ENCODE measurements around the gene ODF4.
"Not testable (repeated sequence)": the region's sequence is repeated elsewhere in the genome, so short reads cannot be mapped to it uniquely, and the experiment has no call there.

ODF4 gene

DNA sequence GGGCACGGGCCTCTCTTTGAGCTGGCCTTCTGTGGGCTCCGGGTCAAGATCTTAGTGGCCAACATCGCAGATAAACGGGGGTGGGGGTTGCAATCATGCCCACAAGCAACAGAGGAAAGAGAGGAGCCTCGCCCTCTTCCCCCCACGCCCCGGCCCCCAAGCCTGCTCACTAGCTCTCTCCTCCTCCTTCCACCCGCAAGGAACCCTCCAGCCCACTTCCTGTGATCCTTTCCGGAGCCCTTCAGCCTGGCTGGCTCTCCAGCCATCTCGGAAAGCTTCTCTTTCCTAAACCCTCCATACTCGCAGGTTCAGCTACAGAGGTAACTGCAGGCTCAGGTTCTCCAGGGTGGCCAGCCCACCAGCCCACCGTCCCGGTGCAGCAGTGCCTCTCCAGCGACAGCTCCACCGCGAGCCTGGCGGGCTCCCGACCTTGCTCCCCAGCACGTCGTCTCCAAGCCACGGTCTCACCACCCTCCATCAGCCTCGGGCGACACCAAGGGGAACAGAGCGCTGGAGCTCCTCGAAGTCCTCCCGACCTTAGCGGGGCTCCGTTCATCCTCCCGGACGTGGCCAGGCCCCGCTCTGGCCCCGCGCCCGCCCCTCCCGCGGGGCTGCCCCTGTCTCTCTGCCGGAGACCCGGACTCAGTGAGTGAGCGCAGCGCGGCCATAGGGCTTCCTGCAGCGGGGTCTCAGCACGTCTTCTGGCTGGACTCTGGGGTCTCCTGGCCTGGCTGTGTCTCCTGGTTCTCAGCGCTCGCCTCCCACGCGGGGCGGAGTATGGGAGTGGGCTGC, 12.9 kb upstream of the ODF4 start:
- peak; percentile 83 for DNase-seq

DNA sequence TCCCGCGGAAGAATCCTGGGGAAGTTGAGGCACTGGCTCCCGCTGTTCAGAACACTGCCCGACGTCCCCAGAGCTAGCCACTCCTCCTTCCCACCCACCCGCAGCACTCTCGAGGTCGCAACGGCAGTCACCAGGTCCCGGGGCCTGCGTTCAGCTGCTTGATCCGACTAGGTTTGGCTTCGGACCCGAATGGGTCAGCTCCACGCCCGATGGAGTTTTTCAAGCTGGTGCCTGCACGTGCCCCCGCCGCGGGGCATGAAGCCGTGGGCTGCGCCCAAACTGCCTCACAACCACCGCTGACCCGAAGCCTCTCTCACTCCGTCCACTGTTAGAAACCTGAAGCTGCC, 12.4 kb upstream of the ODF4 start:
- DNase-seq, result no peak

DNA sequence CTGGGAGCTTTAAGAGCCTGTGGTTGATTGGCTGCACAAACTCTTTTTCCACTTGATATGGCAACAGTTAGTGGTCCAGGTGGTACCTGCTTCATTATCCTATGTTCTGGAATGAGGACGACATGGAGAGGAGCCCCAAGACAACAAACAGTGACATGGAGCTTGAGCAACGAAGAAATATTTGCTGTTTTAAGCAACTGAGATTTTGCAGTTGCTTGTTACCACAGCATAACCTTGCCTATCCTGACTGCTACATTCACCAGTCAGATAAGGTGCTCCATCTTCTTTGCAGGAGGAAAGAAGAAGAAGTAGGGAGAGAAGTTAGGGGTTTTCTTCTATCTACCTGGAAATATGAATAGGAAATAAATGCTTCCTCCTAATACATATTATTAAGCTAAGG, 7.5 kb upstream of the ODF4 start:
- DNase-seq, result no peak

DNA sequence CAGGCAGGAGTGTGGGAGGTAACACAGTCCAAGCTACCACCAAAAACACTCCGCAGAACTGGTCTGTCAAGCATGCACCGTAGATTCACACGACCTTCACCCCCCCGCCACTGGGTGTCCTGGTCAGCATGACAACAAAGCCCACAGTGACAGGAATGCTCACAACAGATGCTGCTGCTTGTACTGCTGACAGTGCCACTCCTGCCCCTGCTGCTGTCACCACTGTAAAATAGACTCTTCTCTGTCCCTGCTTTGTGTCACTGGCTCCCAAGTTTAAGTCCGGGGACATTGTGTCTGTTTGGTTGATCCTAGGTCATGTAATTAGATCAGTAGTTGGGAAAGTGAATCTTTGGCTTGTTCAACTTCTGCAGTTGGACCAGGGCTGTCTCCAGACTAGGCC, 7.0 kb upstream of the ODF4 start:
- DNase-seq, result peak; percentile 21

DNA sequence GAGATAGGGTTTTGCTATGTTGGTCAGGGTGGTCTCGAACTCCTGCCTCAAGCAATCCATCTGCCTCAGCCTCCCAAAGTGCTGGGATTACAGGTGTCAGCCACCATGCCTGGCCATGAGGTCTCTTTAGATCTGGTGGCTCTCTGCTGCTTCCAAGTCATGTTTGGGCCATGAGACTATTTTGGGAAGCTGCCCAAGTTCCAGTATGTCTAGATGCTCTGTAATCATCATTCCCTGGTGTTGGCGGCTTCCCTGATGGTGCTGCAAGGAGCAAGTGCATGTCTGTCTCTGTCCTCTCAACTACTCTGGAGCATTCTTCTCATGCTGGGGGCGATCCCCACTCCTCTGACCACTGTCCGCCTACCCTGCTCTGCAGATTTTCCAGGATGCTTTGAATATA, 6.4 kb upstream of the ODF4 start:
- no peak for DNase-seq

DNA sequence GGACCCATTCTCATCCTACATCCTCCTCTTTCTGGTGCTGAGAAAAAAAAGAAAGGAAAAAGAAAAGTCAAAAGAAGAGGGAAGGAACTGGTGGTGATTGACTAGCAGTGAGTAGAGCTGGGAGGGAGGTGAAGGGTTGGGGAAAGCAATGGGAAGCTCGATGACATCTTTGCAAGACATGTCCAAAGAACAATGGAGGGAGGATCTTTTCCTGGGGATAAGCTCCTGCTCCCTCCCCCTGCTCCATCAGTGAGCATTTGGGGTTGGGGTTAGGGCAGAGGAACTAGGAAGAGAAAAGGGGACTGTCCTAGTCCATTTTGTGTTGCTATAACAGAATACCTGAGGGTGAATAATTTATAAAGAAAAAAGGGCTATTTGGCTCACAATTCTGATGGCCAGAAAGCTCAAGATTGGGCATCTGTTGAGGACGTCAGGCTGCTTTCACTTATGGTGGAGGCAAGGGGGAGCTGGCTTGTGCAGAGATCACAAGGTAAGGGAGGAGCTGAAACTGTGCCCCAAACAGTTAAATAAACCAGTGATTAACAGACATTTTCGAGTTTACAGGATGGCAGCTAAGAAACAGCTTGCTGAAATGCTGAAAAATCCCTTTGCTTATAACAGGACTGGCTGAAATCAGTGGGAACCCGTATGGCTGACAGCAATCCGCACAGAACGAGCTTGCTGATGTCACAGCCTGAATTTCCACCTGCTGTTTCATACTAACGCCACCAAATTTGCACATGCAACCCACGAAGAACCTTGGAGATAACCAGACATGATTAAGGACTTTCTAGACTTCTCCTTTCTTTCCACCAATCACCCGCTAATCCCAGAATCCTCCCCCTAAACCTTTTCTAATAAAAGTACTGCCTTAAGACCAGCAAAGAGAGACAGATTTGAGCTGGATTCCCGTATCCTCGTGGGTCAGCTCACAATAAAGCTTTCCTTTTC, 1.6 kb upstream of the ODF4 start:
- no peak for DNase-seq

DNA sequence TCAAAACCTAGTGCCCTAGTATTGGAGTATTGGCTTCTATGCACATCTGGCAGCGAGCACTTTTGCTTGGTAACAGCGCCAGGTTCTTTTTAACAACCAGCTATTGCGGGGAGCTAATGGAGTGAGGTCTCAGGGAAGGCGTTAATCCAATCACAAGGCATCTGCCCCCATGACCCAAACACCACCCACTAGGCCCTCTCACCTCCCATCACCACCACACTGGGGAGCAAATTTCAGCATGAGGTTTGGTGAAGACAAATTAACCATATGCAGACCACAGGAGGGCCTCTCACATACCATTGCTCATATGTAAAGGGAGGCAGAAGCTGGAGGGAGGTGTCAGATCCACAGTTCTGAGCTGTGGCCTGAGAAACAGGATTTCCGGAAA, 893 bp upstream of the ODF4 start:
- no peak for DNase-seq

DNA sequence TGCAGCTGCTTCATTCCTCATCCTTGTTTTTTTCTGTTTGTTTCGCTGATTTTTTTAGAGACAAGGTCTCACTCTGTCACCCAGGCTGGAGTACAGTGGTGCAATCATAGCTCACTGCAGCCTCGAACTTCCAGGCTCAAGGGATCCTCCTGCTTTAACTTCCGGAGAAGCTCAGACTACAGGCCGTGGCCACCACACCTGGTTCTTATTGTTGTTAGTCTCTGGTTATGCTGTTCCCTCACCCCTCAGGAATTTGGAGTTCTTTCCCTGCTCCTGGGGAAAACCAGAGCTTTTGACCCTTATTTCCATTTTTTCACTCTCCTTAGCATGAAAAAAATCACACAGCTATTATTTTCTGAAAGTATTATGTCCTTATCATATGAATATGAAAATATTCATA, 1.8 kb downstream of the ODF4 start:
- no peak for DNase-seq

DNA sequence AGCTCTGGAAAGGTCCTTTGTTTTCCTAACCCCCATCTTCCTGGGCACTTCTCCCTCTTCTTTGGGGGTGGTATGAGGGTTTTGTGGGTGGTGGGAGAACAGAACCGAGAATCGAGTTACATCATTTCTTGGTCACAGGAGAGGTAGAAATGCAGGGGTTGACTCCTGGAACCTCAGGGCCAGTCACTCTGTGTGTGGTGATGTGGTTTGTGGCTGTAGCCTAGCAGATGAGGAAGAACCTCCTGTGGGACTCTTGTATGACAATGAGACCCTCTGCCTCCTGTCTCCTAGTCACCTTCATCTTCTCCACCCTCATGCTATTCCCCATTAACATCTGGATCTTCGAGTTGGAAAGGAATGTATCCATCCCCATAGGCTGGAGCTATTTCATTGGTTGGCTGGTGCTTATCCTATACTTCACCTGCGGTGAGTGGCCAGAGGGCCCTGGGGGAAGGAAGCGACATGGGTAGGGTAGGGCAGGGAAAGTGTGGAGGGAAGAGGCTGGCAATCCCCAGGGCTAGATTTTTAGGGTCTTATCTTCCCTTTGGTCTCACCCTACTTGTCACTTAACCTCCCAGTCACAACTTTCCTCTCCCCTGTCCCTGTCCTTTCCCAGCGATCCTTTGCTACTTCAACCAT, 5.5 kb downstream of the ODF4 start:
- no peak for DNase-seq

DNA sequence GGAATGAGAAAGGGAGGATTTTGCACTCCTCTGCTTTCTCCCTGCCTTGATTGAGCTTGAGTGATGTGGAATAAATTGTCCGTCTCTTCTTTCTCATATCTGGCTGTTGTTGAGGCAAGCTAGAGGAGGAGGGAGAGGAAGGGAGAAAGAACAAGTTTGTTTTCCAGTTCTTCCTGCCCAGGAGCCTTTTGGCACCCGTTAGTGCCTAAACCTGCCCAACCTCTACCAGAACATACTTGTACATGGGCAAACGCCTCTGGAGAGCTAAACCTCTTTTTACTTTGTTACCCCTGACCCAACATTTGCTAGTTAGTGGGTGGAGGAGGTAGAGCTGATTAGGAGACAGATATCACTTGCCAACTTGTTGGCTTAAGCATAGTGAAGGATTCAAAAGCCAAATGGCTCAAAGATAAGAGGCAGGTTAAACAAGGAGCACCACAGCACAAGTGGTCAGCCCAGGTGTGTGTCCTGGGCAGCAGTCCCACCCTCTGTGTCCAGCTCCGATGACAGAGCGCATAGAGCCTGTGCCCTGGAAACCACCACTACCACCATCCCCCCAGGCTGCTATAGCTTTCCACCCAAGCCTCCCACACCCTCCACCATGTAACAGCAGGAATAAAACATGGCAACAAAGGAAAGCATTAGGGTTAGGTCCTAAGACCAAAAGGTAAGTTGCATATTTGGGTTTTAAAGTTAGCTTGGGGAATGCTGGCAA, 6.5 kb downstream of the ODF4 start:
- no peak for DNase-seq

DNA sequence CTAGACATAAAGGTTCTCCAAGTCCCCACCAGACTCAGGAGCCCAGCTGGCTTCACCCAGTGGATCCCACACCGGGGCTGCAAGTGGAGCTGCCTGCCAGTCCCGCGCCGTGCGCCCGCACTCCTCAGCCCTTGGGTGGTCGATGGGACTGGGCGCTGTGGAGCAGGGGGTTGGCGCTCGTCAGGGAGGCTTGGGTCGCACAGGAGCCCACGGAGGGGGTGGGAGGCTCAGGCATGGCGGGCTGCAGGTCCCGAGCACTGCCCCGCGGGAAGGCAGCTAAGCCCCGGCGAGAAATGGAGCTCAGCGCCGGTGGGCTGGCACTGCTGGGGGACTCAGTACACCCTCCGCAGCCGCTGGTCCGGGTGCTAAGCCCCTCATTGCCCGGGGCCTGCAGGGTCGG, 7.4 kb downstream of the ODF4 start:
- DNase-seq, result not testable (repeated sequence)

DNA sequence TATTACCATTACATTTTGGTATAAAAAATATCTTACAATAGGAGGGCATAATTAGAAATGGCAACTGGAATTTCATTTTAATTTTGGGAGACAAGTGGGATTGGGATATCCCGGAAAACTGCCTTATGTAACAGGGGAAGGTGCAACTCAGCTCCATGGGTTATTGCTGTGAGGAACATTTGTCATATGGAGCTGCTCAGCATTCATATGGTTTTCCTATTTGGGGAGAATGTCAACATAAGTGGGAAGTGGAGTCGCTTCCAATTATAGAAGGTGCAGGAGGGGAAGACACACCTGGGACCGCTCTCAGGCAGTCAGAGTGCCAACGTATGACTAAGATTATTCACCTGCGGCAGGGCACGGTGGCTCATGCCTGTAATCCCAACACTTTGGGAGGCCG, 10.7 kb downstream of the ODF4 start:
- DNase-seq, result no peak

DNA sequence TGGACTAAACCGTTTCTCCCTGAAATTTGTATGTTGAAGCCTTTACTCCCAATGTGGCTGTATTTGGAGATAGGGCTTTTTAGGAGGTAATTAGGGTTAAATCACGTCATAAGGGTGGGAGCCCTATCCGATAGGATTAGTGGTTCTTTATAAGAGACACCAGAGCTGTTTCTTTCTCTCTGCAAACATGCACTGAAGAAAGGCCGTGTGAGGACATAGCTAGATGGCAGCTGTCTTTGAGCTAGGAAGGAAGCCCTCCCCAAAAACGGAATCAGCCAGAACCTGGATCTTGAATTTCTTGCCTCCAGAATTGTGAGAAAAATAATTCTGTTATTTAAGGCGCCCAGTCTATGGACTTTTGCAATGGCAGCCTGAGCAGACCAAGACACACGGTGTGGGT, 14.1 kb downstream of the ODF4 start:
- no peak for DNase-seq

DNA sequence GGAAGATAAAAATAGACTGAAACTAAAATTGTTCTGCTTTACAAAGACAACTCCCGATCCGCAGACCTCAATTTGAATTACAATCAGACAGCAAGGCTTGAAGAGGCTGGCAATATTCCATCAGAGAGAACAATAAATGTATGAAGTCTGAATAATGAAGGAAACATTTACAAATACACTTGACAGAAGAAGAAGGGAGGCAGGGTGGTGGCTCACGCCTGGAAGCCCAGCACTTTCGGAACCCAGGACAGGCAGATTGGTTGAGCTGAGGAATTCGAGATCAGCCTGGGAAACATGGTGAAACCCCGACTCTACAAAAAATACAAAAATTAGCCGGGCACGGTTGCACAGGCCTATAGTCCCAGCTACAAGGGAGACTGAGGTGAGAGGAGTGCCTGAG, 14.6 kb downstream of the ODF4 start:
- DNase-seq, result no peak

DNA sequence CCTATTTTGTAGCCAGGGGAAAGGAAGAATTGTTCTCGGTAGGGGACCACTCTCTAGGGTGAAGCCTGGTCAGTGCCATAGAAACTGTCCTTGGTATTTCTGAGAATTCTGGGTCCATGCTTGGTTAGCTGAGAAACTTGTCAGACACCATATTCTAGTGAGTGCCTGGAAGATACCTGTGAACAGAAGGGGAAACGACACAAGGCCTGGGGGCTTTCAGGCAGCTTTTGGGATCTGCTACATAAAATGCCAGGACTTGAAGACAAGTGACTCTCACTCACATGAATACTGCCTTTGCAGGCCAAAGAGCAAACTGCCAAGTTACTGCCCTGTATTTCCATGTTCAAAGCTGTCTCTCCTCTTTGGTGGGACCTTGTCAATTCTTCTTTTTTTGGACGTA, 18.3 kb downstream of the ODF4 start:
- no peak for DNase-seq

DNA sequence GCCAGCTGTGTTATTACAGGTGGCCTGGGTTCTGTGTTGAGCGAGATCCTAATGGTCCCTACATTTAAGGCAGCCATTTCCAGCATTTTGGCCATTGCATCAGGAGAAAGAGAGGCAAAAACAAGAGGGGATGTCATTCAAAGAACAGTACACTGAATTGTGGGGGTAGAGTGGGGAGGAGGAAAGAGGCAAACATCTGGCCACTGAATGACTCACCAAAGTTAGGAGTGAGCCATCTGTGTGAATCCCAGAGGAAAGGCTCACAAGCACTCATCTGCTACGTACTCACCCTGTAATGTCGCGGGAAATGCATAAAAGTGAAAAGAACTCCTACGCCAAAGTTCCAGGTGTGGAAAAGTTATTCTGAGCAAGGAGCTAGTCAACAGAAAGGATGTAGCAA, 20.1 kb downstream of the ODF4 start:
- DNase-seq, result no peak

DNA sequence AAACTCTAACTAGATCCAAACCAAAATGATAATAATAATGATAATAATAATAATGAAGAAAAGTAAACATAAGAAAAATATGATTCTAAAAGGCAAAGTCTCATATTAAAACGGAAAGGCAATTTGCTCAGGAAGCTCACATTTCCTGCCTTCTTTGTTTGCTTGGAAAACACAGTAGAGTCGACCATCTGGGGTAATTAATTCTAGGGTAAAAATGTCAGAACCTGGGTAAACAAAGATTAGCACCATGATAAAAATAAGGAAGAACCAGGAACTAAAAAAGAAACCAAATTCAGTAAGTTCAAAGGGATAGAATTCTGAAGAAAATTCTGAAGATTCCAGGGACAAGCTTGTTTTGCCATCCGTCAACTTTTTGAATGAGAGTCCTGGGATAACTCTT, 20.6 kb downstream of the ODF4 start:
- DNase-seq, result no peak

DNA sequence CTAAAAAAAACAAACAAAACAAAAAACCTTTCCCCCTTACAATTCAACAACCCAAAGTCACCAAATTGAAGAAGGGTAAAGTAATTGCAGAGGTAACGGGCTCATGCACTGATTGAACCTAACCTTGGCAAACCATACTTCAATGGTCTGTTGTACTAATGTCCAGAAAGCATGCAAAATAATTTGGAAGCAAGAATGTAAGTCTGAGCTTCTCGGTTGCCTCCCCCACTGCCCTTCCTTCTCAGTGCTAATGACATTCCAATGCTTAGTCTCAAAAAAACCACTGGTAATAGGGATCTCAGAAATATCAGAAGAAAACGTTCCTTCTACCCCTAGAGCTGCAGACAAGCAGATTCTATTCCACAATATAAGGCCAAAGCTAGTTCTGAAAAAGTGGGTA, 21.1 kb downstream of the ODF4 start:
- DNase-seq, result no peak

DNA sequence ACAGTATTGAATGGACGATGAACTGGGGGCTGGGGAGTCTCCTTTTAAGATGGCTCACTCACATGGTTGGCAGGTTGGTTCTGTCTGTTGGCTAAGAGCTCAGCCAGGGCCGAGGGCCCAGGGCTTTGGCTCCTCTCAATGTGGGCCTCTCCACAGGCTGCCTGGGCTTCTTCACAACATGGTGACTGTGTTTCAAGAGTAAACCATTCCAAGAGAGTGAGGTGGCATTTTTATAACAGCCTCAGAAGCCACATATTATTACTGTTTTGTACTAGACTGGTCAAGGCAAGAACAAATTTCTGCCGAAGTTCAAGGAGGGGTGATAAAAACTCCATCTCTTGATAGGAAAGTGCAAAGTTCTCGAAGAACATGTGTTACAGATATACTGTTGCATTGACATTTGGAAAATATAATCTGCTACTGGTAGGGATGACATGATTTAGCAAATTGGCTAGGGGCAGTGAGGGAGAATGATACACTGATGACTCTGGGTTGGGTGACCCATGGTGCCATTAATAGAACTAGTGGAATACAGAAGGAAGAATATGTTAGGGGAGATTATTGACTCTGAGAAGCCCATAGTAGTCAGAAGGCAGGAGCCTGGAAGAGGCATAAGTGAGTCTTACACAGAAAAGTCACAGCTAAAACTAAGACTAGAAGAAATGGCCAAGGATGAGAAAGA, 23.2 kb downstream of the ODF4 start:
- DNase-seq, result no peak

DNA sequence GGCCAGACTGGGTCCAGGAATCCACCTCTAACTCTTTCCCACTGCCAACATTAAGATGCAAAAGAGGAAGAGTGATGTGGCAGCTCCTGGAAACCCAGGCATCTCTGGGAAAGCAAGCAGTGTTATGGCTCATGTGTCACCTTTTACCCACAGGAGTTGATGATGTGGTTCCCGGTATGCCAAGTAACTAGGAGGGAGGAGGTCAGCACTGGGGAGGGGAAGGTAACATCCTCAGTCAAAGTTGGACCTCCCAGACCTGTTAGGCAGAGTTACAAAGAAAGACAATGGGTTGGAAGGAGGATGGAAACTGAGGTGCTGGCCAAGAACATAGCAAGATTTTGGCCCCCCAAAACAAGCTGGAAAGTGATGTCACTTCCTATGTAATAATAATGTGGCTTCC, 25.5 kb downstream of the ODF4 start:
- no peak for DNase-seq

DNA sequence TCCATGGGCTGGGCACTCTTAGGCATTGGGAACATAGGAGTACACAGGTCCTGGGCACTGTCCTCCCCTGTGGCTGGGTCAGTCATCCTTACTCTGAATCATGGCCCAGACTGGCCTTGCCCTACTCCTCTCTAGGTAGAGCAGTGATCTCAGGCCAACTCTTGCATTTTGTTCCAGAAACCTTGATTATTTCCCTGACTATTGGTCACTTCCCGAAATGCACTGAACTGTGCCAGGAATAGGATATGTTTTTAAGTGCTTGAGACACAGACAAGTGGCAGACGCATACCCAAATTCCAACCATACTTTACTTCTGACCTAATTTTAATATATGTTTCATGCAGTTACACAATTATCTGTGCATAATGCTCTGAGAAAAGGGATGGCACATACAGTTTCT, 26.6 kb downstream of the ODF4 start:
- DNase-seq, result no peak

DNA sequence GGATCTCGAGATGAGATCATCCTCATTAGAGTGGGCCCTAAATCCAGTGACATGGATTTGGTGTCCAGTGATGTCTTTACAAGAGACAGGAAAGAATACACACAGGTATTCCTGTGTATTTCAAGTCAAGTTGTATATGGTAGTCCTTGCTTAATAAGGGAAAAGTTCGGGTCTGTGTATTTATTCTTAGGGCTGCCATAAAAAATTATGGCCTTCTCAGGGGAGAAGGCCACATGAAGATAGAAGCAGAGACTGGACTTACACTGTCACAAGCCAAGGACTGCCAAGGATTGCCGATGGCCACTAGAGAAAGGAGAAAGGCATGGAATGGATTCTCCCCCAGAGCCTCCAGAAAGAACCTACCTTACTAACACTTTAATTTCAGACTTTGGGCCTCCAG, 28.6 kb downstream of the ODF4 start:
- DNase-seq, result no peak

DNA sequence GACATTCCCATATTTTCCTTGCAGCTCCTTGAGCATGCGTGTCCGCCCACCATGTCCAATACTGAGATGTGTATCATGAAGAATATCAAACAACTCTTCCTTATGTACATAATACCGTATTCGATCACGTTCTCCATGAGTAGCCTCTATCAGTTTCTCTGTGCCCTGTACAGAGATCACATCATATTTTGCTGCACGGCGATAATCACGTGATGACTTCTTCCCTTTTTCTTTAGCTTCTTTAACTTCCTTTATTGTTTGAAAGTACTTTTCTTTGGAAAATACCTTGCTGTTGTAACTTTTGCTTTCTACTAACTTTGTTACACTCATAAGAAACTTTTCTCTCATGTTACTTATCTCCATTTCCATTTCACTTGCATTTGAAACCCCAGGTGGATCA, 30.3 kb downstream of the ODF4 start:
- no peak for DNase-seq
